Astrocyte of the spinal cord (primary cell): ENCODE results near the gene TPPP2.
"Not testable (repeated sequence)": the region's sequence is repeated elsewhere in the genome, so short reads cannot be mapped to it uniquely, and the experiment has no call there.

Source experiments
- DNase-seq: peaks from one replicate; pipeline ENCODE4 v3.0.0; 2011; ENCODE audit warnings: low read depth, low spot score
- H3K4me3 ChIP-seq: 2 replicates; pipeline ENCODE4 v1.5.1; 2011; ENCODE audit warnings: low read depth, mild to moderate bottlenecking, low read length, moderate library complexity
- in situ Hi-C: cut with HindIII; loops from 2 replicates; pipeline ENCODE4 v1.10.0; 2017; ENCODE audit warnings: low sequenced_read_pairs
- TF ChIP-seq, protein P1 (sequence below): IDR thresholded peaks from 2 replicates; pipeline ENCODE4 v1.5.1; 2012; ENCODE audit warnings: low read depth, mild to moderate bottlenecking, low read length, inconsistent platforms

TPPP2 gene

DNA sequence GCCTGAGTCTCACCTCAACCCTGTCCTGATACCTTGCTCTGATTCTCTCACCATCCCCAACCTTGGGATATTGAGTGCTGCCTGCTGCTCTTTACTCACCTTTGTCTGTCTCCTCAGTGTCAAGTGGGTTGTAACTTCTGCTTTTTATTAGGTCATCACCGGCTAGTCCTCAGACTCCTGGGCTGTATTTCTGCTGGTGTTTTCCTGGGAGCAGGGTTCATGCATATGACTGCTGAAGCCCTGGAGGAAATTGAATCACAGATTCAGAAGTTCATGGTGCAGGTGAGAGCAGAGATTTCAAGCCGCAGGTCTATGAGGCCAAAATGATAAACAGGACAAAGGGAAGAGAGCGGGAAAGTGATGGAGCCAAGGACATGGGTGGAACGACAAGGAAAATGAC lies 30.4 kb upstream of the TPPP2 start:
- TF ChIP-seq, protein P1, sequence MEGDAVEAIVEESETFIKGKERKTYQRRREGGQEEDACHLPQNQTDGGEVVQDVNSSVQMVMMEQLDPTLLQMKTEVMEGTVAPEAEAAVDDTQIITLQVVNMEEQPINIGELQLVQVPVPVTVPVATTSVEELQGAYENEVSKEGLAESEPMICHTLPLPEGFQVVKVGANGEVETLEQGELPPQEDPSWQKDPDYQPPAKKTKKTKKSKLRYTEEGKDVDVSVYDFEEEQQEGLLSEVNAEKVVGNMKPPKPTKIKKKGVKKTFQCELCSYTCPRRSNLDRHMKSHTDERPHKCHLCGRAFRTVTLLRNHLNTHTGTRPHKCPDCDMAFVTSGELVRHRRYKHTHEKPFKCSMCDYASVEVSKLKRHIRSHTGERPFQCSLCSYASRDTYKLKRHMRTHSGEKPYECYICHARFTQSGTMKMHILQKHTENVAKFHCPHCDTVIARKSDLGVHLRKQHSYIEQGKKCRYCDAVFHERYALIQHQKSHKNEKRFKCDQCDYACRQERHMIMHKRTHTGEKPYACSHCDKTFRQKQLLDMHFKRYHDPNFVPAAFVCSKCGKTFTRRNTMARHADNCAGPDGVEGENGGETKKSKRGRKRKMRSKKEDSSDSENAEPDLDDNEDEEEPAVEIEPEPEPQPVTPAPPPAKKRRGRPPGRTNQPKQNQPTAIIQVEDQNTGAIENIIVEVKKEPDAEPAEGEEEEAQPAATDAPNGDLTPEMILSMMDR = no peak
- H3K4me3 ChIP-seq = no peak overlapping the region
- no peak for DNase-seq
- in situ Hi-C loops = no loop called here

DNA sequence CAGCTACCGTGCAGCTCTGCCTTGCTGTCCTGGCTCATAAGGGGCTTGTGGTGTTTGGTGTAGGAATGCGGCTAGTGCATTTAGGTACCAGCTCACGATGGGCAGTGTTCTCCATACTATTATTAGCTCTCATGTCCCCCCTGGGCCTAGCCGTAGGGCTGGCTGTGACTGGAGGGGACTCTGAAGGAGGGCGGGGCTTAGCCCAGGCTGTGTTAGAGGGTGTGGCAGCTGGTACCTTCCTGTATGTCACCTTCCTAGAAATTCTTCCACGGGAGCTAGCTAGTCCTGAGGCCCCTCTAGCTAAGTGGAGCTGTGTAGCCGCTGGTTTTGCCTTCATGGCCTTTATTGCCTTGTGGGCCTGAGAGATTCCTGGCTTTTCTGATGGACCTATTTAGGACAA lies 28.8 kb upstream of the TPPP2 start:
- H3K4me3 ChIP-seq = no peak overlapping the region
- no peak for DNase-seq
- in situ Hi-C loops = no loop called here
- TF ChIP-seq, protein P1 = no peak

DNA sequence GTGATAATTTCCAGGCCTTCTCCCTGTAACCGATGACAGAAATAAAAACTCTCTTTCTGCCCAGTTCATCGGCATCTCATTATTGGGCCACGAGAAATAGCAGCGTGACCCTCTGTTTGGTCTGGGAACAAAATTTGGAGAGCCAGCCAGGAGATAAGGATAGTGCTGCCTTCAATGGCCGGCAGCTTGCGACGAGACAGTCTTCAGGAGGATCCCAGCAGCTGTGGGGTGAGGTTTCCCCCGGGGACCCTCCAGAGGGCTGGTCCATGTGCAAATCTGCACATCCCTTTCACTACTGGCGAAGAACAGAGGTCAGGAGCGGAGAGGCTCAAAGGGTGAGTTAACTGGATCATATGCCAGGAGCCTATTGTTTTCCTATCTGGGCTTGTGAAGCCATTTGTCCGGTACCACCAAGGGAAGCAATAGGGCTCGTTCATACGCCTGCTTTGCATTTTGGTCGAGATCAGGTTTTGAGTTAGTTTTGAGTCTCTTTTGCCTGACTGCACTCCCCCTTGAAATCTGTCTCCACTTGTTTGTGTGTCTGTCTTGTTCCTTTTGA lies 26.1 kb upstream of the TPPP2 start:
- TF ChIP-seq, protein P1 = no peak
- in situ Hi-C loops = no loop called here
- DNase-seq = no peak
- no peak overlapping the region for H3K4me3 ChIP-seq

DNA sequence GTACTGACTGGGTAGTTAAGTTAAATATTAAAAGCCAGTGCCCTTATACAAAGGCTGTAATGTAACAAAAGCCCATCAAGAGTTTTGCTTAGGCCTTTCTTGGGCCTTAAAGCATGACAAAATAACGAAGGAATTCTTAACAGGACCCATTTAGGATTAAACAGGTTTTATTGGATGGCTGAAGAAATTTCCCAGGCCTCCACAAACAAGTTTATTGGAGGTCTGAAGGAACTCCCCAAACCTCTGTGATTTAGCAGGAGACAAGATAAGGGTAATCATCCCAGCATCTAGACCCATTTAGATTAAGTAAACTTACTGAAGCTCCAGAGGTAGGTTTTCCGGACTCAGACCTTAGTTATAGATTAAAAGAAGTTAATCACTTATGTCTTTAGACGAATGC lies 20.3 kb upstream of the TPPP2 start:
- in situ Hi-C loops, DNase-seq, H3K4me3 ChIP-seq: not testable (repeated sequence)

DNA sequence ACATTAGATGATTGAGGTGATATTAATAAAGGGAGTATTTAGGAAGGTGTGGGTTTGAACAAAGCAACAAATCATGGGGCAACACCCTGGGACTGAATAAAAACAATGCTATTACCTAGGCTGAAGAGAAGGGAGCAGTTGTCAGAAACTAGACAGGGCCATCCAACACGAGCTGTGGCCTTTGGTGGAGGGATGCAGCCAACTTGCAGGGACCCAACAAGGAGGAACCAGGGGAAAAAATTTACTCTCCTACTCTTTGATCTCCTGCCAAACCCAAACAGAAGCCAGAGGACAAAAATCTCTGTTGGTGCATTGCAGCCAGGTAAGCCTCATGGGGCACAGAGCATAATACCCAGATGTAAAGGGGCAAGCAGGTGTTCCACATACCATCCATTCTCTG lies 18.9 kb upstream of the TPPP2 start:
- TF ChIP-seq, protein P1 = no peak
- DNase-seq = no peak
- in situ Hi-C loops = no loop called here
- H3K4me3 ChIP-seq = no peak overlapping the region

DNA sequence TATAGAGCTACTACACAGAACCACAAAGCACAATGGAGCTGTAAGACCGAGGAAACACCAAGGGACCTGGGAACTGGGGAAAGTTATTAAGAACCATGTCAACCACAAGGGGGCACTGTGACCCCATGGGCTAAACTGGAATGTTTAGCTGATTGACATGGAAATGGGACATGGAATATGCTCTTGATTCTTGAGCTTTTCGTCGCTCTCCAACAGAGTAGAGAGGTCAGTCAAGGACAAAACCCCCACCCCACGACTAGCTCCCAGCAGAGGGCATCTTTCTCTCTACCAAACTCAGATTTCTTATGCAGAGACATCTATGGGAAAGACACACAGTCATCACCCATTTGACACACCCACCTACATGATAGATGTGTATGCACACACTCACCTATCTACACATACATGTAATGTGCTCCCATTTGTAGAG lies 15.2 kb upstream of the TPPP2 start:
- TF ChIP-seq, protein P1 = peak; percentile 84
- in situ Hi-C loops = no loop called here
- peak; percentile 82 for DNase-seq
- H3K4me3 ChIP-seq = no peak overlapping the region

DNA sequence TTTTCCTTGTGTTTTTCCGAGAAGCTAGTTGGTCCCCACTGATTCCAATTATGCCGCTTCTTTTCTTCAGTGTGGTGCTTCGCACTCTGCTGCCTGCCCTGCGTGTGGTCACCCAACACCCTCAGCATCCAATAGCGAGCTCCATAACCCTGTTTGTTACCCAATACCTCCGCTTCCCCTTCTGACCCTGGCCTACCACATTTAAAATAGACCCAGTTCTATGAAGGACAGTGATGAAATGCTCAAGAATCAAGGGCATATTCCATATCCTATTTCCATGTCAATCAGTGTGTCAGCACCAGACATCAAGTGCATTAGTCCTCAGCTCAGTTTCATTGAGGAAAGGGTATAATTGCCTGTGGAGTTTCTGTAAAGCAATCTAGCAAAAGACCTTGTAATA lies 14.7 kb upstream of the TPPP2 start:
- in situ Hi-C loops = no loop called here
- DNase-seq = no peak

More for the DNA sequence above, 14.7 kb upstream of the TPPP2 start:
- H3K4me3 ChIP-seq = no peak overlapping the region
- TF ChIP-seq, protein P1 = no peak
